OCI-LY1 (cell line): ENCODE data around the gene FNIP1.

Source experiments
- CTCF ChIP-seq: fragments of 200-600 bp; sonication (generic), shearing (Covaris generic); IDR thresholded peaks from 2 replicates; pipeline ENCODE4 v1.5.1; 2017; ENCODE audit warnings: mild to moderate bottlenecking, antibody characterized with exemption, low read length, moderate library complexity, mixed read lengths
- EZH2 ChIP-seq: fragments of 200-600 bp; sonication (generic), shearing (Covaris generic); IDR thresholded peaks from 2 replicates; pipeline ENCODE4 v1.8.0; 2017; ENCODE audit warnings: borderline replicate concordance, mixed run types, mild to moderate bottlenecking, antibody characterized with exemption, low read length, moderate library complexity, mixed read lengths

- TF ChIP-seq CTCF (no peak), EZH2 (no peak)
Measured at GRCh38 chr5:131719564-131719963, 77.3 kb downstream of the FNIP1 start.
